ENCODE data around the gene ACTRT2. TPM values are rescaled to one million over a fixed set of nuclear protein-coding genes. Genes with fewer than 3 reads are reported as not detected.

The ACTRT2 gene
- total RNA-seq, 4 donors from 2014 or later: not detected

DNA sequence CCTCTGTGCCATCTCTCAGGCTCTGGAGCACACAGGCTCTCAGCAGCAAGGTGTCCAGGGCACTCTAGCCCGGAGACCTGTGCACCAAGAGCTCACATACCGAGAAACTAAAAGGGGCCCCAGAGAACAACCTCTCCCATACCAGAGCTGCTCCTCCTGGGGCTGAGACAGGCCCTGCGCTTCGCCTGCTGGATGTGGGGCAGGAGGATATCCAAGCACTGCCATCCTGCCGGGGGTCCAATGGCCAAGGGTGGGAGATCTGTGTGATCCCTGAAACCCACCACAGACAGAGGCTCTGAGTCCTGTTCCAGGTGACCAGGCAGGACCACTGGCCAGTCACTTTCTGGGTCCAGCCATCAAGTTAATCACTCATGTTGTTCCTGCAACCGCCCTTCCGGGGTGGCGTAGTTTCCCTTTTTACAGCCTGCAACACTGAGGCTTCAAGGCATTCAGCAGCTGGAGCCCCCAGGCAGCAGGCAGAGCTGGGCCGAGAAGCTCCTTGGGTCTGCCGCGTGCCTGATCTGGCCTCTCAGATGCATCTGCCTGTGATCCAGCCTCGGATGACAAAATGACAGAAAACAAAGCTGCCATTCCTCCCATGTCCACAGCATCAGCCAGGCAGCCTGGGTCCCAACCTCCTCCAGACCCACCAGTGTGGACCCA, 36.7 kb upstream of the ACTRT2 start:
- peak; percentile 42 to 55 for DNase-seq (ENCODE audit: low spot score in 2 of 2)
- Histone ChIP-seq H3K36me3 (no peaks in the 10 kb centered on the region), H3K9me3 (no peaks in the 10 kb centered on the region), H3K4me1 (no peaks in the 10 kb centered on the region), H3K27me3 (peaks cover 63% of the 10 kb centered on the region), H3K27ac (no peak overlapping the region), H3K4me3 (no peak overlapping the region)
- WGBS: 20% methylated on average over 1 of the region's 12 CpGs
- TF ChIP-seq POLR2A (IDR thresholded peaks at IDR 0.05) (no peak), POLR2AphosphoS5 (IDR thresholded peaks at IDR 0.05) (no peak), EP300 (IDR thresholded peaks at IDR 0.05) (no peak)
- TF ChIP-seq, protein P1, sequence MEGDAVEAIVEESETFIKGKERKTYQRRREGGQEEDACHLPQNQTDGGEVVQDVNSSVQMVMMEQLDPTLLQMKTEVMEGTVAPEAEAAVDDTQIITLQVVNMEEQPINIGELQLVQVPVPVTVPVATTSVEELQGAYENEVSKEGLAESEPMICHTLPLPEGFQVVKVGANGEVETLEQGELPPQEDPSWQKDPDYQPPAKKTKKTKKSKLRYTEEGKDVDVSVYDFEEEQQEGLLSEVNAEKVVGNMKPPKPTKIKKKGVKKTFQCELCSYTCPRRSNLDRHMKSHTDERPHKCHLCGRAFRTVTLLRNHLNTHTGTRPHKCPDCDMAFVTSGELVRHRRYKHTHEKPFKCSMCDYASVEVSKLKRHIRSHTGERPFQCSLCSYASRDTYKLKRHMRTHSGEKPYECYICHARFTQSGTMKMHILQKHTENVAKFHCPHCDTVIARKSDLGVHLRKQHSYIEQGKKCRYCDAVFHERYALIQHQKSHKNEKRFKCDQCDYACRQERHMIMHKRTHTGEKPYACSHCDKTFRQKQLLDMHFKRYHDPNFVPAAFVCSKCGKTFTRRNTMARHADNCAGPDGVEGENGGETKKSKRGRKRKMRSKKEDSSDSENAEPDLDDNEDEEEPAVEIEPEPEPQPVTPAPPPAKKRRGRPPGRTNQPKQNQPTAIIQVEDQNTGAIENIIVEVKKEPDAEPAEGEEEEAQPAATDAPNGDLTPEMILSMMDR (IDR thresholded peaks at IDR 0.05): no peak

GRCh38 chr1:2985067-2985561, 36.2 kb upstream of the ACTRT2 start:
- H3K9me3 ChIP-seq: no peaks in the 10 kb centered on the region
- no peak overlapping the region for H3K27ac ChIP-seq
- H3K4me1 ChIP-seq: no peaks in the 10 kb centered on the region
- H3K27me3 ChIP-seq: peaks cover 66% of the 10 kb centered on the region
- no peaks in the 10 kb centered on the region for H3K36me3 ChIP-seq
- no peak for TF ChIP-seq POLR2A (IDR thresholded peaks at IDR 0.05)
- TF ChIP-seq EP300 (IDR thresholded peaks at IDR 0.05): no peak
- no peak for TF ChIP-seq POLR2AphosphoS5 (IDR thresholded peaks at IDR 0.05)
- TF ChIP-seq, protein P1 (IDR thresholded peaks at IDR 0.05): no peak
- no peak overlapping the region for H3K4me3 ChIP-seq
- WGBS: 0% methylated on average over 3 of the region's 17 CpGs
- peak; percentile 35 to 77 for DNase-seq (ENCODE audit: low spot score in 2 of 2)

DNA sequence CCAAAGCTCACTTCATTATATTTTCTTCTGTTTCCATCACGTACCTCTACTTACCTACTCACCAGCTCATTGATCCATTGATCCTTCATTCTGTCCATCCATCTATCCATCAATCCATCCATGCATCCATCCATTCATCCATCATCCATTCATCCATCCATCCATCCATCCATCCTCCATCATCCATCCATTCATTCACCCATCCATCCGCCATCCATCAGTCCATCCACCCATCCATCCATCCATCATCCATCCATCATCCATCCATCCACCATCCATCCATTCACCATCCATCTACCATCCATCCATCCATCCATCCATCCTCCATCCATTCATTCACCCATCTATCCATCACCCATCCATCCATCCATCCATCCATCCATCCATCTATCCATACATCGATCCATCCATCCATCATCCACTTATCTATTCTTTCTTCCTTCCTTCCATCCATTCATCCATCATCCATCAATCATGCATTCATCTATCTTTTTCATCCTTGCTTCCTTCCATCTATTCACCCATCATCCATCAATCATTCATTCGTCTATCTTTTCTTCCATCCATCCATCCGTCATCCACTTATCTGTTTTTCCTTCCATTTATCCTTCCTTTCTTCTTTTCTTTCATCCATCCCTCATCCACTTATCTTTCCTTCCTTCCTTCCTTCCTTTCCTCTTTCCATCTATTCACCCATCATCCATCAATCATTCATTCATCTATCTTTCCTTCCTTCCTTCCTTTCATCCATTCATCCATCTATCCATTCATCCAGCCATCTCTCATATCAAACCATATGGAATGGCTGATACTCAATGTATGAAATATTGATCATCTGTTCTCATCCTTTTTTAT, 35.3 kb upstream of the ACTRT2 start:
- no peak overlapping the region for H3K27ac ChIP-seq

GRCh38 chr1:2986549-2987305, 34.5 kb upstream of the ACTRT2 start:
- TF ChIP-seq POLR2AphosphoS5 (IDR thresholded peaks at IDR 0.05) (no peak), EP300 (IDR thresholded peaks at IDR 0.05) (no peak)
- Histone ChIP-seq H3K4me3 (no peak overlapping the region), H3K27ac (no peak overlapping the region), H3K9me3 (no peaks in the 10 kb centered on the region), H3K27me3 (peaks cover 68% of the 10 kb centered on the region), H3K36me3 (no peaks in the 10 kb centered on the region), H3K4me1 (no peaks in the 10 kb centered on the region)
- DNase-seq (ENCODE audit: low spot score in 2 of 2): peak in 1 of 2 donors; percentile 45
- WGBS: 67% methylated on average over 7 of the region's 10 CpGs

More for the DNA sequence above, 35.3 kb upstream of the ACTRT2 start:
- Histone ChIP-seq H3K9me3 (no peaks in the 10 kb centered on the region), H3K4me3 (no peak overlapping the region), H3K4me1 (no peaks in the 10 kb centered on the region), H3K27me3 (peaks cover 66% of the 10 kb centered on the region), H3K36me3 (no peaks in the 10 kb centered on the region)
- DNase-seq (ENCODE audit: low spot score in 2 of 2): no peak
- TF ChIP-seq EP300 (IDR thresholded peaks at IDR 0.05): no peak
- TF ChIP-seq POLR2AphosphoS5 (IDR thresholded peaks at IDR 0.05): no peak
- TF ChIP-seq, protein P1 (IDR thresholded peaks at IDR 0.05): no peak
- TF ChIP-seq POLR2A (IDR thresholded peaks at IDR 0.05): no peak
- WGBS: 93% methylated on average over 5 of the region's 5 CpGs

- Histone ChIP-seq H3K9me3 (no peaks in the 10 kb centered on the region), H3K36me3 (no peaks in the 10 kb centered on the region), H3K4me3 (no peak overlapping the region), H3K27ac (no peak overlapping the region), H3K27me3 (peaks cover 66% of the 10 kb centered on the region), H3K4me1 (no peaks in the 10 kb centered on the region)
- 71% methylated on average over 10 of the region's 16 CpGs for WGBS
- peak in 1 of 2 donors; percentile 53 for DNase-seq (ENCODE audit: low spot score in 2 of 2)
- TF ChIP-seq POLR2AphosphoS5 (IDR thresholded peaks at IDR 0.05): no peak
- no peak for TF ChIP-seq POLR2A (IDR thresholded peaks at IDR 0.05)
- TF ChIP-seq, protein P1 (IDR thresholded peaks at IDR 0.05): no peak
- TF ChIP-seq EP300 (IDR thresholded peaks at IDR 0.05): no peak
These were observed 33.5 kb upstream of the ACTRT2 start for GRCh38 chr1:2987773-2988172.

Measured in suprapubic skin (tissue), 4 donors.